ENCODE measurements around the gene MCM7.
A peak's percentile ranks its signal among the peaks of the same experiment; 100 is the strongest.

MCM7 gene

DNA sequence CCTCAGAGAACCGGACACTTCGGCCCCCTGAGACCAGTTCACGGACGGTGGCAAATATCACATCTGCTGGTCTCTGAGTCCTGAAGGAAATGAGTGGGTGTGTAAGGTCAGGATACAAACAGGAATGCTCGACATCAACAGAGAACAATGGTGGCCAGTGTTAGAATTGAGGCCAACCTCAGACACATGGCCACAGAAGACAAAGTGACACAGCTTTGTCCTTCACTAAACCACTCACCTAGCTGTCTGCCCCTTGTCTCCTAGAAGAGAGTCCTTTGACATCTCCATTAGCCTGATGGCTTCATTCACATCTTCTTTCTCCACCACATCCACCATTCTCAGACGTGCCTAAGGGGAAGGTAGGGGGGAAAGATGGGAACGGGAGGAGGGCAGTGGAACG lies 8.1 kb downstream of the MCM7 start:
- no peak for DNase-seq

DNA sequence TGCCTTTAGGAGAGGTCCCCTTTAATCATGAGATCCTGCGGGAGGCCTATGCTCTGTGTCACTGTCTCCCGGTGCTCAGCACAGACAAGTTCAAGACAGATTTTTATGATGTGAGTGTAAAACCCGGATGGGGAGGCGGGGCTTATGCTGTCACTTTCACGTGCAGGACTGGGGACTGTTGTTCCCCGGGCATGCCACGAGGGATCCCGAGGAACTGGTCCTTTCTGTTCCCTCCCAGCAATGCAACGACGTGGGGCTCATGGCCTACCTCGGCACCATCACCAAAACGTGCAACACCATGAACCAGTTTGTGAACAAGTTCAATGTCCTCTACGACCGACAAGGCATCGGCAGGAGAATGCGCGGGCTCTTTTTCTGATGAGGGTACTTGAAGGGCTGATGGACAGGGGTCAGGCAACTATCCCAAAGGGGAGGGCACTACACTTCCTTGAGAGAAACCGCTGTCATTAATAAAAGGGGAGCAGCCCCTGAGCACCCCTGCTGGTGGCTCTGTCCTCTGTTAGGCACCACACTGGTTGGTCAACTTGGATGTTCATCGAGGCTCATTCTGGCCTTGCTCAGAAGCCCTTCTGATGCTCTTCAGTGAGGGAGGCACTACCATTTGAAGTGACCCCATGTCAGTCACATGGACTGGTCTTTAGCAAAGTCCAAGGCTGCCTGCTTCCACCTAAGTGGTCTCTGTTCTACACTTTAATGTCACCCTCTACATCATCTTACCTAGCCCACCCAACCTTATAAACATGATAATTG lies 9.6 kb downstream of the MCM7 start:
- no peak for DNase-seq

- DNase-seq, result no peak
These were observed 10.4 kb downstream of the MCM7 start for GRCh38 chr7:100090527-100091410.

DNA sequence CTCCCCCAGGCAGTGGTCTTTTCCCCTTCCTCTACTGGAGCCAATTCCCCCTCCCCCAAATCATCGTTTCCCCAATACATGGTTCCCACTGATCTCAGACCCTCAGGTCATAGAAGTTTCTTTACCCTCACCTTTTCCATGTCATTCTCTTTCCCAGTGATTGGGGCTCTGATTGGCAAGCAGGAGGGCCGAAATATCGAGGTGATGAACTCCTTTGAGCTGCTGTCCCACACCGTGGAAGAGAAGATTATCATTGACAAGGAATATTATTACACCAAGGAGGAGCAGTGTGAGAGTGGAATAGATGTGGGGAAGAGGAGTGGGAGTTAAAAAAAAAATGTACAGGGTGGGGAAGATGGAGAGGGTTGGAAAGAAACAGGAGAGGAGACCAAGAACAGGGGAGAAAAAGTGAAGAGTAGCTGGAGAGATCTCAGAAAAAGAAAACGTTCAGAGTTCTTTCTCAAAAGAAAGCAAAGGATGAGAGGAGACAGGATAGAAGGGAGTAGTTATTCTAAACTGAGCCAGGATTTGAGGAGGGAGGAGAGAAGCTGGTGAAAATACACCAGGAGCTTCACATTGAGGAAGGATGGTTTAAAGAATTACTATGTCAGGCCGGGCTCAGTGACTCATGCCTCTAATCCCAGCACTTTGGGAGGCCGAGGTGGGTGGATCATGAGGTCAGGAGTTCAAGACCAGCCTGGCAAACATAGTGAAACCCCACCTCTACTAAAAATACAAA lies 11.6 kb downstream of the MCM7 start:
- DNase-seq, result no peak

- DNase-seq, result peak; percentile 24
These were observed 12.4 kb downstream of the MCM7 start, which contains the start of gene COPS6 for GRCh38 chr7:100088621-100089457. Gene COPS6 (plus strand): TSS chr7:100088969. CDS start chr7:100088991, 22 bp downstream.

DNA sequence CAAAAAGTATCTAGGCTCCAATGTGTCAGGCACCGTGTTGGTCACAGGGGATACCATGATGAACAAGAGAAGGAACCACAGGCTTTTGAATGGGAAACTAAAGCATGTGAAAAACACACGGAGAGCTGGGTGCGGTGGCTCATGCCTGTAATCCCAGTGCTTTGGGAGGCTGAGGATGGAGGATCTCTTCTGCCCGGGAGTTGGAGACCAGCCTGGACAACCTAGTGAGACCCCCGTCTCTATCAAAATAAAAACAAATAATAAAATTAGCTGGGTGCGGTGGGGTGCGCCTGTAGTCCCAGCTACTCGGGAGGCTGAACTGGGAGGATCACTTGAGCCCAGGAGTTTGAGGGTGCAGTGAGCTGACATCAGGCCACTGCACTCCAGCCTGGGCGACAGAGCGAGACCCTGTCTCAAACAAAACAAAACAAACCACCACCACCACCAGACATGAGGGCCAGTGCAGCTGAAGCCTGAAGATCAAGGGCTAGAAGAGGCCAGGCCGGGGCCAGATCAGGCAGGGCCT lies 13.0 kb downstream of the MCM7 start:
- DNase-seq, result no peak

- no peak for DNase-seq
These were observed 14.0 kb downstream of the MCM7 start for GRCh38 chr7:100087055-100087750.

DNA sequence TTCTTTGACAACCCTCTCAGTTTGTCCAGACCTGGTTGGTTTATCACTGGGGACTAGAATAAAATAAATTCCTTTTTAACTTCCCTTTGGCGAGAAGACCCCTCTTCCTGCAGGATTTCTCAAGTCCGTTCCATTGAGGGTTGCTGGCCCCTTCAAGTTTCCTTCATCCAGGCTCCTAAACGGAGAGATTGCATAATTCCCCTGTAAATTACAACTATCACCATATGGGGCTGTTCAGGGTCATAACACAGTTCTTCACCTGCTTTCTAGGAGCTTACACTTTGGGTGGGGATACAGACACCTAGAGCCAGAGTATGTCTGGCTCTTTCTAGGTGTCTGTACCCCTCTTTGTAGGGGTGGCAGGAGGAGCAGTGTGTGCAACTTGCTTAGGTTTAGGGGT lies 15.7 kb downstream of the MCM7 start:
- no peak for DNase-seq

DNA sequence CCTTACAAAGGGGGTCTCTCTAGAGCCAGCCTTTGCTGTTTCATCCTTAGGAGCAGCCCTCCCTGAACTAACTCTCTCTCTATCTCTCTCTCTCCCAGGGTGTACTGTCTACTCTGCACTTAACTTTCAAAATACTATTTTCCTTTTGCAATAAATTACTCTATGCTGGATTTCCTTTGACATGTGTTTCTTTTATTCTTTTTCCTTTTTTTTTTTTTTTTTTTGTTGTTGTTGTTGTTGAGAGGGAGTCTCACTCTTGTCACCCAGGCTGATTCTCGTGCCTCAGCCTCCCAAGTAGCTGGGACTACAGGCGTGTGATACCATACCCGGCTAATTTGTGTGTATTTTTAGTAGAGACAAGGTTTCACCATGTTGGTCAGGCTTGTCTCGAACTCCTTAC lies 18.2 kb downstream of the MCM7 start:
- no peak for DNase-seq

- peak; percentile 94 for DNase-seq
These were observed 19.6 kb downstream of the MCM7 start, which contains the start of gene ZNF3 for GRCh38 chr7:100081535-100082102. Gene ZNF3 (minus strand): TSS chr7:100081723. CDS start chr7:100077357, 4,366 bp downstream.

DNA sequence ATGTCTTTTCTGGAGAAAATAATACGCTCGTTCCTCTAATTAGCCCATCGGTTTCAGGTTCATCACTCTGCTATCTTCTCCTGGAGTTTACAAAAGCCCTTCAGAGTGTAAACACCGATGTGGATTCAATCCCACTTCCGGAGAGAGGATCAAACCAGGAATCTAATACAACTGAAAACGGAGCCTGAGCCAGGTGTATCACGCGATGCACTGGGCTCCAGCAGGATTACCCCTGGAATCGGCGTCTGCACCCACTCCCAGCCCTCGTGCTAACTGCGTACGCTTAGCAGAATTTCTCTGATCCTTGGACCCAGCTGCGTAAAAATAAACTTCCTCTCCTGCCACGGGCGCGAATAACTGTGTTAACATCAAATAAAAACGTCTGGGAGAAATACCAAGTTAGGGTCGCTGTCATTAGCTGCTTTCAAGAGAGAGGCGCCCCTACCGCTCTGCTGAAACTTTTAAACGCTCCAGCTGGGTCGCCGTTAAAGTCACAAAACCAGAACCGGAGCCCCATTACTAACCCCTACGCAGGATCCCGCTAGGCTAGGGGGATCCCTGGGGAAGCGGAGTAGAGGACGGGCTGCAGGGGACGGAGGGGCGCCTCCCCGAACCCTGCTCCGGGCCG lies 20.2 kb downstream of the MCM7 start:
- peak; percentile 75 for DNase-seq

DNA sequence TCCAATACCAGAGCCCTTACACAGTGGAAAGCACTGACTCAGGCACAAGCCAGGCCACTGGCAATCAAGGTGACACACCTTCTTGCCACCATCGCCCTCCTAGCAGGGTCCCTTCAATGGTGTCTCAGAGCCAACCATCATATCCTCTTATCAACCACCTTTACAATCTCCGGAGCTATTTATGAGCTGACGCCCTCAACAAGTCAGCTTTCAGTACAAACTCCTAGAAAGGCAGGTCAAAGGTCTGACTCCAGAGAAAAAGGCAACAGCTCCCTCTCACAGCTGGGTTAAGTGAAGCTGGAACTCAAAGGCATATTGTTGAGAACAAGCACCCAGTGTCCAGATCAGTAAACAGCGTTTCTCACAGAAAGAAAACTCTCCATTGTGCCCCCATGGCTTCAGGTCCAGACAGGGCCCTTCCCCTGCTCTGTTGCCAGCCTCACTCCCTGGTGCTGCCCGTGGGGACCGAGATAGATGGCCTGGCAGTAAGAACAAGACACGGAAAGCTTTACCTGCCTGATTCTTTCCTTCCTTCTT lies 22.1 kb downstream of the MCM7 start:
- no peak for DNase-seq

GRCh38 chr7:100077205-100077604 lies 24.0 kb downstream of the MCM7 start:
- DNase-seq, result no peak

GRCh38 chr7:100075418-100075817 lies 25.8 kb downstream of the MCM7 start:
- DNase-seq, result no peak

DNA sequence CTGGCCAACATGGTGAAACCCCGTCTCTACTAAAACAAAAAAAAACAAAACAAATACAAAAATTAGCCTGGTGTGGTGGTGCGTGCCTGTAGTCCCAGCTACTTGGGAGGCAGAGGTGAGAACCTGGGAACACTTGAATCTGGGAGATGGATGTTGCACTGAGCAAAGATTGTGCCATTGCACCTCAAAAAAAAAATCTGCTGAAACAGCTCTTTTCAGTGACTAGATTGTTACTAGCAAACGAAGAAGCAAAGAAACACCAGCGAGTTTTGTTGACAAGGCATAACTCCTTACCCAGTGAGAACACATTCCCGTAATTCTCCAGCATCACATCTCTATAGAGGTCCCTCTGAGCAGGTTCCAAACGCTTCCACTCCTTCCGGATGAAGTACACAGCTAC lies 26.4 kb downstream of the MCM7 start:
- no peak for DNase-seq

DNA sequence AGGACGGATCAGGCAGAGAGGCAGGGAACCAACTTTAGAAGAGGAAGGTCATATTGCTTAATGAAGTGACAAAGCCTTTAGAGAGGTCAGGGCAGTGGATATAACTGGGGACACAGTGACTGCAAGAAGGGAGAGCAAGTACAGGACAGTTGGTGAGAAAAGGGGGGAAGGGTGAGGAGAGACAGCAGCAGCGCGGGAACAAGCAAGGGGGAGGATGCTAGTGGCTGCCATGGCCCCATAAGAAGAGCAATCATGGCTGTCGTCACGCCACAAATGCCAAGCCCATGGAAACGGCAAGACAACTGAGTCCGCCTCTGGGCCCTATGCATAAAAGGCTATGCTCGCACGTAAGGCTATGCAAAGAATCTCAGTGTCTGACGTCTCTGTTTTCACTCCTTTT lies 28.7 kb downstream of the MCM7 start:
- no peak for DNase-seq

DNA sequence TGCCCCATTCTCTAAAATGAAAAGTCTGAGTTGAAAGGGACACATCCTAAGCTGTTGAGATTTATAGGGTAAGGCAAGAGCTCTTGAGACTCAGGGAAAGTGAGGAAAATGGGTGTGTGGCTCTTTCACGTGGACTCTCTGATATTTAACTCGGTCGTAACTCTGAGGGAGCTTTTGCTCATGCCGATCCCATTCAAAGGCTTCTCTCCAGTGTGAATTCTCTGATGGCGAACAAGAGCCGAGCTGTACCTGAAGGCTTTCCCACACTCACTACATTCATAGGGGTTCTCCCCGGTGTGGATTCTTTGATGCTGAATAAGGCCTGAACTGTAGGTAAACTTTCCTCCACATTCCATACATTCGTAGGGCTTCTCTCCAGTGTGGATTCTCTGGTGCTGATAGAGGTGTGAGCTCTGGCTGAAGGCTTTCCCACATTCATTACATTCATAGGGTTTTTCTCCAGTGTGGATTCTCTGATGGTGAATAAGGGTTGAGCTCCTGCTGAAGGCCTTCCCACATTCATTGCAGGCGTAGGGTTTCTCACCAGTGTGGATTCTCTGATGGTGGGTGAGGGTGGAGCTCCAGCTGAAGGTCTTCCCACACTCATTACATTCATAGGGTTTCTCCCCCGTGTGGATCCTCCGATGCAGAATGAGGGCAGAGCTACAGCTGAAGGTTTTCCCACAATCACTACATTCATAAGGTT lies 30.0 kb downstream of the MCM7 start:
- no peak for DNase-seq

- no peak for DNase-seq
These were observed 31.2 kb downstream of the MCM7 start for GRCh38 chr7:100069991-100070390.

DNA sequence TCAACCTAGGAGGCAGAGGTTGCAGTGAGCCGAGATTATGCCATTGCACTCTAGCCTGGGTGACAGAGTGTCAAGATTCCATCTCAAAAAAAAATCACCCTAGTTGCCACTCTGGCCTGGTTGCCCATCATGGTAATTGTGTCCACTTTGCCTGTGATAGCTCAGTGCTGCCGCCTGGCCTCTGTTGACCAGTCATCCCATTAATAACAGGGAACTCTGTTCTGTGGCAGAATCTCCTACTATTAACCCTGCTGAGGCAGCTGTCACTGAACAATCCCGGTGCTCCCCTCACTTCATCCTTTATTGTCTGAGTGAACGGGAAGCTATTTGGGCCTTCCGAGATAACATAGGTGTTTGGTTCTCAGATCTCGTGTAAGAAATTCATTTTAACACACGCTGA lies 34.2 kb downstream of the MCM7 start:
- DNase-seq, result no peak
